Fibroblast of the aortic adventitia (primary cell): ENCODE data around the gene STAM. TPM values are rescaled to one million over a fixed set of nuclear protein-coding genes. Genes with fewer than 3 reads are reported as not detected.

Experiments used
- DNase-seq: peaks from one replicate; pipeline ENCODE4 v3.0.0-alpha.2; 2010; ENCODE audit warnings: low read depth
- H3K4me3 ChIP-seq: 2 replicates; pipeline ENCODE4 v1.5.1; 2011; ENCODE audit warnings: low read depth, mild to moderate bottlenecking, control low read depth, low read length, moderate library complexity
- CTCF ChIP-seq: IDR thresholded peaks from 2 replicates; pipeline ENCODE4 v1.5.1; 2011; ENCODE audit warnings: mild to moderate bottlenecking, low read length, control low read depth, inconsistent platforms; ENCODE audit not compliant: insufficient read depth
- total RNA-seq: library from RNA; depleted of rRNA; stranded (reverse); fragments of >200 nt; gene quantifications from 2 replicates; pipeline ENCODE4 v1.2.3, GENCODE V29; 2012; ENCODE audit warnings: low replicate concordance

Gene STAM
- total RNA-seq, 1 donor: 40.6 TPM

GRCh38 chr10:17731331-17732020 lies 87.5 kb downstream of the STAM start:
- H3K4me3 ChIP-seq: no peak overlapping the region
- DNase-seq: no peak
- no peak for TF ChIP-seq CTCF

- no peak overlapping the region for H3K4me3 ChIP-seq
- TF ChIP-seq CTCF: no peak
- DNase-seq: no peak
Observed at GRCh38 chr10:17733620-17734019, 89.7 kb downstream of the STAM start.

- no peak overlapping the region for H3K4me3 ChIP-seq
- no peak for DNase-seq
- TF ChIP-seq CTCF: no peak
Observed at GRCh38 chr10:17734432-17735080, 90.6 kb downstream of the STAM start.

GRCh38 chr10:17735166-17735941 lies 91.4 kb downstream of the STAM start:
- DNase-seq: peak; percentile 67
- TF ChIP-seq CTCF: no peak
- H3K4me3 ChIP-seq: no peak overlapping the region

GRCh38 chr10:17736223-17736622 lies 92.3 kb downstream of the STAM start:
- TF ChIP-seq CTCF: no peak
- DNase-seq: no peak
- H3K4me3 ChIP-seq: no peak overlapping the region

GRCh38 chr10:17737027-17737965 lies 93.3 kb downstream of the STAM start:
- TF ChIP-seq CTCF: peak; percentile 49
- H3K4me3 ChIP-seq: no peak overlapping the region
- peak; percentile 71 for DNase-seq
